H9 (cell line): Measurements from ENCODE around the gene SH3GL1. TPM values are rescaled to one million over a fixed set of nuclear protein-coding genes. Genes with fewer than 3 reads are reported as not detected.

ENCODE experiments used
- DNase-seq: peaks from one replicate; pipeline ENCODE4 v3.0.0-alpha.2; 2017
- H2AFZ ChIP-seq: one replicate; pipeline ENCODE4 v1.6.1; 2013; ENCODE audit warnings: mild to moderate bottlenecking, low read length, control low read depth, moderate library complexity
- H2AK5ac ChIP-seq: 2 replicates; pipeline ENCODE4 v1.6.1; 2013; ENCODE audit warnings: low read length, control low read depth, mixed read lengths; ENCODE audit not compliant: insufficient read length
- H2BK120ac ChIP-seq: one replicate; pipeline ENCODE4 v1.6.1; 2013; ENCODE audit warnings: low read depth, mild to moderate bottlenecking, low read length, control low read depth, inconsistent platforms; ENCODE audit not compliant: poor library complexity, severe bottlenecking
- H2BK12ac ChIP-seq: 2 replicates; pipeline ENCODE4 v1.6.1; 2013; ENCODE audit warnings: low read length, control low read depth, mixed read lengths, low read depth; ENCODE audit not compliant: insufficient read length
- H2BK15ac ChIP-seq: 2 replicates; pipeline ENCODE4 v1.6.1; 2013; ENCODE audit warnings: low read depth, low read length, control low read depth
- H2BK20ac ChIP-seq: one replicate; pipeline ENCODE4 v1.6.1; 2013; ENCODE audit warnings: low read depth, mild to moderate bottlenecking, low read length, control low read depth, inconsistent platforms; ENCODE audit not compliant: poor library complexity, severe bottlenecking
- H2BK5ac ChIP-seq: 2 replicates; pipeline ENCODE4 v1.6.1; 2013; ENCODE audit warnings: low read length, control low read depth, mixed read lengths; ENCODE audit not compliant: insufficient read length
- H3K14ac ChIP-seq: 2 replicates; pipeline ENCODE4 v1.6.1; 2013; ENCODE audit warnings: low read length, control low read depth; ENCODE audit not compliant: insufficient read depth
- H3K18ac ChIP-seq: 2 replicates; pipeline ENCODE4 v1.6.1; 2013; ENCODE audit warnings: low read depth, mild to moderate bottlenecking, mixed read lengths, low read length, control low read depth; ENCODE audit not compliant: insufficient read length
- H3K23ac ChIP-seq: 2 replicates; pipeline ENCODE4 v1.6.1; 2013; ENCODE audit warnings: low read length, control low read depth, mixed read lengths, low read depth; ENCODE audit not compliant: insufficient read length
- H3K23me2 ChIP-seq: 2 replicates; pipeline ENCODE4 v1.6.1; 2013; ENCODE audit warnings: low read depth, mild to moderate bottlenecking, mixed read lengths, low read length, control low read depth; ENCODE audit not compliant: insufficient read length, poor library complexity, severe bottlenecking
- H3K27ac ChIP-seq: 2 replicates; pipeline ENCODE4 v1.5.1; 2013; ENCODE audit warnings: low read length, control low read depth, mixed read lengths, low read depth; ENCODE audit not compliant: insufficient read length
- H3K27me3 ChIP-seq: 2 replicates; pipeline ENCODE4 v1.6.1; 2013; ENCODE audit warnings: low read length, control low read depth, inconsistent platforms; ENCODE audit not compliant: insufficient read depth
- H3K4ac ChIP-seq: 2 replicates; pipeline ENCODE4 v1.6.1; 2013; ENCODE audit warnings: low read depth, mild to moderate bottlenecking, control low read depth, inconsistent platforms, low read length, moderate library complexity
- H3K4me1 ChIP-seq: 2 replicates; pipeline ENCODE4 v1.6.1; 2013; ENCODE audit warnings: low read length, control low read depth, inconsistent platforms; ENCODE audit not compliant: insufficient read depth
- H3K4me2 ChIP-seq: 2 replicates; pipeline ENCODE4 v1.6.1; 2013; ENCODE audit warnings: low read length, control low read depth, mixed read lengths; ENCODE audit not compliant: insufficient read length, insufficient read depth
- H3K56ac ChIP-seq: 2 replicates; pipeline ENCODE4 v1.6.1; 2013; ENCODE audit warnings: low read depth, mild to moderate bottlenecking, mixed read lengths, low read length, control low read depth; ENCODE audit not compliant: insufficient read length
- H3K79me1 ChIP-seq: 2 replicates; pipeline ENCODE4 v1.6.1; 2013; ENCODE audit warnings: low read depth, mild to moderate bottlenecking, moderate library complexity, low read length, control low read depth, inconsistent platforms; ENCODE audit not compliant: insufficient read depth, poor library complexity, severe bottlenecking
- H3K79me2 ChIP-seq: 2 replicates; pipeline ENCODE4 v1.6.1; 2013; ENCODE audit warnings: low read length, control low read depth, inconsistent platforms; ENCODE audit not compliant: insufficient read depth
- H3K9ac ChIP-seq: 2 replicates; pipeline ENCODE4 v1.6.1; 2013; ENCODE audit warnings: low read length, control low read depth, mixed read lengths; ENCODE audit not compliant: insufficient read length; ENCODE audit errors: extremely low read depth
- H3K9me3 ChIP-seq: one replicate; pipeline ENCODE4 v1.6.1; 2013; ENCODE audit warnings: low read depth, low read length, inconsistent platforms; ENCODE audit not compliant: control insufficient read depth
- H3T11ph ChIP-seq: one replicate; pipeline ENCODE4 v1.6.1; 2013; ENCODE audit warnings: mild to moderate bottlenecking, low read length, control low read depth, inconsistent platforms
- H4K20me1 ChIP-seq: one replicate; pipeline ENCODE4 v1.6.1; 2013; ENCODE audit not compliant: control insufficient read depth, insufficient read length, insufficient read depth
- H4K5ac ChIP-seq: 2 replicates; pipeline ENCODE4 v1.6.1; 2013; ENCODE audit warnings: low read depth, mild to moderate bottlenecking, mixed read lengths, low read length, control low read depth; ENCODE audit not compliant: insufficient read length
- H4K8ac ChIP-seq: replicated peaks from 2 replicates; pipeline ENCODE4 v1.6.1; 2013; ENCODE audit warnings: low read length, control low read depth, mixed read lengths, low read depth; ENCODE audit not compliant: insufficient read length
- H4K91ac ChIP-seq: 2 replicates; pipeline ENCODE4 v1.6.1; 2013; ENCODE audit warnings: low read depth, mild to moderate bottlenecking, moderate library complexity, mixed read lengths, low read length, control low read depth; ENCODE audit not compliant: insufficient read length
- H3K27ac Mint-ChIP-seq, 3 experiments: 2 replicates in 2 of 3; 3 replicates in 1 of 3; pipeline ENCODE4 v1.8.0; 2020 to 2021; ENCODE audit warnings: mixed read lengths in 3 of 3, mild to moderate bottlenecking in 1 of 3, moderate library complexity in 1 of 3
- H3K27me3 Mint-ChIP-seq: 2 replicates; pipeline ENCODE4 v1.8.0; 2021; ENCODE audit warnings: low read depth, mild to moderate bottlenecking, moderate library complexity, mixed read lengths
- H3K36me3 Mint-ChIP-seq, 3 experiments: 2 replicates in 2 of 3; 3 replicates in 1 of 3; pipeline ENCODE4 v1.8.0; 2020 to 2021; ENCODE audit warnings: low read depth in 3 of 3, mixed read lengths in 3 of 3; ENCODE audit not compliant: insufficient read depth in 1 of 3
- H3K4me1 Mint-ChIP-seq, 2 experiments: 2 replicates each; pipeline ENCODE4 v1.8.0; 2020; ENCODE audit warnings: mixed read lengths in 2 of 2
- H3K4me3 Mint-ChIP-seq, 2 experiments: 2 replicates in 1 of 2; 3 replicates in 1 of 2; pipeline ENCODE4 v1.8.0; 2020 to 2021; ENCODE audit warnings: mild to moderate bottlenecking in 2 of 2, mixed read lengths in 2 of 2, moderate library complexity in 1 of 2
- H3K9me3 Mint-ChIP-seq, 2 experiments: 2 replicates in 1 of 2; 3 replicates in 1 of 2; pipeline ENCODE4 v1.8.0; 2020; ENCODE audit warnings: mild to moderate bottlenecking in 2 of 2, mixed read lengths in 2 of 2, moderate library complexity in 1 of 2
- CTCF ChIP-seq: fragments of 200-600 bp; sonication (generic); conservative IDR thresholded peaks from 3 replicates; pipeline ENCODE4 v1.8.0; 2021; ENCODE audit warnings: antibody characterized with exemption, mild to moderate bottlenecking
- WGBS: extraction: QIAGEN DNeasy Blood & Tissue Kit; methylation state at CpG from one replicate; pipeline ENCODE4 v1.1.7; 2013; ENCODE audit warnings: missing lambda C conversion rate, low lambda C conversion rate, mixed read lengths; ENCODE audit not compliant: insufficient read length; ENCODE audit errors: extremely low coverage; 5-methylcytosine and 5-hydroxymethylcytosine counted together
- total RNA-seq: library from RNA; stranded (reverse); gene quantifications from 2 replicates; pipeline ENCODE4 v1.2.1, GENCODE V29; 2021

SH3GL1 gene
- total RNA-seq, 1 experiment from 2014 or later, result 85.5 TPM

DNA sequence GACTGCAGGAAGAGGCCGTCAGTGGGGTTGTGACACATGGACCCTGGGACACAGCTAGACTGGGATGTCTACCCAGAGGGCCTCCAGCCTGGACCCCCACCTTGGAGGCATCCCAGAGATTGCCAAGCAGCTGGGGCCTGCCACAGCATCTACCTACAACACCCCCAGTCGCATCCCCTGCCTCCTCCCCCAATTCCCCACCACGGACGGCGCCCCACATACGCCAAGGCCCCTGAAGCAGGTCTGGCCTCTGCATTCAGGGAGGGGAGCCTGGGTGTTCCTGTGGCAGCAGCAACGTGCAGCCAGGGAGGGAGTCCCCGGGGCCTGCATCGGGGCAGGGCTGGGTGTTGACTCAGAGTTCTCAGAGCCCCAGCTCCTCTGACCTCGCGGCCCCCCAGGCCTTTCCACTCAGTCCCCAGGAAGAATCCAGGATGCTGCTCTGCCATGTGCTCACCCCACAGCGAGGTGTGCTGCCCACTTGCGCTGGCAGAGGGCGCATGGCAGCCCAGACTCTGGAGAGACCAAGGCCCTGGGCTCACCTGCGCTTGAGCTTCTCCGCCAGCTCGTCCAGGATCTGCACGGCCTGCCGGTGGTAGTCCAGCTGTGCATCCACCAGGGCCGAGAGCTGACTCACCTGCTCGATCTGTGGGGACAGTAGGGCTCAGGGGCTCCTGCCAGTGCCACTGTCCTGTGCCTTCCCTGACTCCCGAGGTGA, 37.4 kb downstream of the SH3GL1 start:
- WGBS, result no CpG with 5 or more reads among the region's 22 CpGs

More for the DNA sequence above, 37.4 kb downstream of the SH3GL1 start:
- Histone ChIP-seq H3K9me3 (no peaks in the 10 kb centered on the region), H2BK15ac (no peak overlapping the region), H4K8ac (no peak overlapping the region), H2AFZ (no peak overlapping the region), H2BK5ac (no peak overlapping the region), H3K27me3 (no peaks in the 10 kb centered on the region), H3K56ac (no peak overlapping the region), H3K79me2 (no peaks in the 10 kb centered on the region), H3K4ac (no peak overlapping the region), H3K79me1 (no peaks in the 10 kb centered on the region), H4K91ac (no peak overlapping the region), H3T11ph (no peak overlapping the region), H3K9ac (no peak overlapping the region), H2BK12ac (no peak overlapping the region), H3K27ac (no peak overlapping the region), H2BK120ac (no peak overlapping the region), H3K18ac (no peak overlapping the region), H3K14ac (no peak overlapping the region), H2AK5ac (no peak overlapping the region), H3K23me2 (no peaks in the 10 kb centered on the region), H4K5ac (no peak overlapping the region), H3K4me1 (no peaks in the 10 kb centered on the region; the same call in 1 of the 2 replicates), H3K4me2 (no peak overlapping the region), H2BK20ac (no peak overlapping the region), H3K23ac (no peak overlapping the region), H4K20me1 (no peaks in the 10 kb centered on the region)
- DNase-seq, result peak; percentile 59
- H3K9me3 Mint-ChIP-seq, result no peaks in the 10 kb centered on the region
- no peak overlapping the region for H3K4me3 Mint-ChIP-seq
- peaks cover 6% of the 10 kb centered on the region for H3K27me3 Mint-ChIP-seq
- peaks cover 7 to 11% of the 10 kb centered on the region in 2 experiments; a peak in 3 of 4 replicates for H3K4me1 Mint-ChIP-seq
- peaks cover 1 to 38% (median 16%) of the 10 kb centered on the region in 3 experiments; a peak in 6 of 7 replicates for H3K36me3 Mint-ChIP-seq
- peak; percentile 55 for TF ChIP-seq CTCF
- H3K27ac Mint-ChIP-seq, result peak overlapping the region in 1 of 3 experiments; percentile 55; a peak in 1 of 7 replicates
